IPS-20b (cell line): ENCODE data around the gene LANCL1.

Source experiments
- H3K27ac ChIP-seq: one replicate; pipeline ENCODE4 v1.5.1; 2013; ENCODE audit warnings: low read length
- H3K27me3 ChIP-seq: 2 replicates; pipeline ENCODE4 v1.6.1; 2013; ENCODE audit warnings: mild to moderate bottlenecking, low read length, inconsistent platforms; ENCODE audit not compliant: insufficient read depth
- H3K36me3 ChIP-seq: 2 replicates; pipeline ENCODE4 v1.6.1; 2013; ENCODE audit warnings: low read depth, mild to moderate bottlenecking, inconsistent platforms, low read length, moderate library complexity; ENCODE audit not compliant: insufficient read depth
- H3K4me1 ChIP-seq: 2 replicates; pipeline ENCODE4 v1.6.1; 2013; ENCODE audit warnings: mild to moderate bottlenecking, control low read depth, inconsistent platforms, low read length, moderate library complexity; ENCODE audit not compliant: insufficient read depth
- H3K4me3 ChIP-seq: 2 replicates; pipeline ENCODE4 v1.5.1; 2013; ENCODE audit warnings: mild to moderate bottlenecking, low read length, inconsistent platforms
- H3K9ac ChIP-seq: 2 replicates; pipeline ENCODE4 v1.6.1; 2013; ENCODE audit warnings: low read depth, mild to moderate bottlenecking, inconsistent platforms, low read length, moderate library complexity
- H3K9me3 ChIP-seq: 2 replicates; pipeline ENCODE4 v1.6.1; 2013; ENCODE audit warnings: mild to moderate bottlenecking, low read depth, low read length, inconsistent platforms; ENCODE audit not compliant: insufficient read depth

LANCL1 gene

GRCh38 chr2:210481601-210482175 lies 5.1 kb upstream of the LANCL1 start:
- Histone ChIP-seq H3K4me3 (no peak overlapping the region), H3K9me3 (peaks cover 5% of the 10 kb centered on the region; the same call in 1 of the 2 replicates), H3K27ac (no peak overlapping the region), H3K4me1 (peaks cover 13% of the 10 kb centered on the region), H3K36me3 (no peaks in the 10 kb centered on the region), H3K9ac (no peak overlapping the region), H3K27me3 (no peaks in the 10 kb centered on the region)

GRCh38 chr2:210480764-210481163 lies 4.2 kb upstream of the LANCL1 start:
- Histone ChIP-seq H3K36me3 (no peaks in the 10 kb centered on the region), H3K4me1 (peaks cover 13% of the 10 kb centered on the region), H3K4me3 (no peak overlapping the region), H3K9me3 (peaks cover 5% of the 10 kb centered on the region; the same call in 1 of the 2 replicates), H3K9ac (no peak overlapping the region), H3K27ac (no peak overlapping the region), H3K27me3 (no peaks in the 10 kb centered on the region)

GRCh38 chr2:210480079-210480478 lies 3.5 kb upstream of the LANCL1 start:
- no peaks in the 10 kb centered on the region for H3K27me3 ChIP-seq
- no peak overlapping the region for H3K4me3 ChIP-seq
- H3K27ac ChIP-seq: no peak overlapping the region
- no peaks in the 10 kb centered on the region for H3K36me3 ChIP-seq
- peaks cover 17% of the 10 kb centered on the region for H3K4me1 ChIP-seq
- peaks cover 5% of the 10 kb centered on the region; the same call in 1 of the 2 replicates for H3K9me3 ChIP-seq
- H3K9ac ChIP-seq: no peak overlapping the region

- Histone ChIP-seq H3K4me1 (peaks cover 17% of the 10 kb centered on the region), H3K4me3 (no peak overlapping the region), H3K36me3 (peaks cover 6% of the 10 kb centered on the region; the same call in 1 of the 2 replicates), H3K9me3 (no peaks in the 10 kb centered on the region), H3K27ac (no peak overlapping the region), H3K9ac (no peak overlapping the region), H3K27me3 (no peaks in the 10 kb centered on the region)
Observed at GRCh38 chr2:210478661-210479060, 2.1 kb upstream of the LANCL1 start.

GRCh38 chr2:210477496-210477895 lies 937 bp upstream of the LANCL1 start:
- H3K9ac ChIP-seq: peak overlapping the region; percentile 63; the same call in 1 of the 2 replicates
- H3K27ac ChIP-seq: no peak overlapping the region

GRCh38 chr2:210475706-210476105 lies 853 bp downstream of the LANCL1 start:
- H3K9me3 ChIP-seq: no peaks in the 10 kb centered on the region
- H3K4me3 ChIP-seq: peak overlapping the region; percentile 89
- no peak overlapping the region for H3K27ac ChIP-seq
- peaks cover 24% of the 10 kb centered on the region for H3K36me3 ChIP-seq
- H3K9ac ChIP-seq: peak overlapping the region; percentile 89; the same call in 1 of the 2 replicates
- H3K27me3 ChIP-seq: no peaks in the 10 kb centered on the region
- H3K4me1 ChIP-seq: peaks cover 9% of the 10 kb centered on the region

More at GRCh38 chr2:210477496-210477895, 937 bp upstream of the LANCL1 start:
- Histone ChIP-seq H3K9me3 (no peaks in the 10 kb centered on the region), H3K4me3 (peak overlapping the region; percentile 89), H3K4me1 (peaks cover 17% of the 10 kb centered on the region), H3K36me3 (peaks cover 11% of the 10 kb centered on the region), H3K27me3 (no peaks in the 10 kb centered on the region)

GRCh38 chr2:210474776-210475175 lies 1.8 kb downstream of the LANCL1 start:
- Histone ChIP-seq H3K27ac (no peak overlapping the region), H3K9ac (no peak overlapping the region), H3K36me3 (peaks cover 34% of the 10 kb centered on the region), H3K4me3 (no peak overlapping the region), H3K27me3 (no peaks in the 10 kb centered on the region), H3K4me1 (peaks cover 9% of the 10 kb centered on the region), H3K9me3 (no peaks in the 10 kb centered on the region)

GRCh38 chr2:210461401-210461800 lies 15.2 kb downstream of the LANCL1 start:
- Histone ChIP-seq H3K4me3 (no peak overlapping the region), H3K9ac (no peak overlapping the region), H3K36me3 (peaks cover 47% of the 10 kb centered on the region), H3K27me3 (no peaks in the 10 kb centered on the region), H3K27ac (no peak overlapping the region), H3K4me1 (no peaks in the 10 kb centered on the region), H3K9me3 (no peaks in the 10 kb centered on the region)

GRCh38 chr2:210460322-210461227 lies 16.0 kb downstream of the LANCL1 start:
- peaks cover 46% of the 10 kb centered on the region for H3K36me3 ChIP-seq
- no peak overlapping the region for H3K9ac ChIP-seq
- H3K4me1 ChIP-seq: no peaks in the 10 kb centered on the region
- no peak overlapping the region for H3K4me3 ChIP-seq
- no peaks in the 10 kb centered on the region for H3K9me3 ChIP-seq
- no peak overlapping the region for H3K27ac ChIP-seq
- no peaks in the 10 kb centered on the region for H3K27me3 ChIP-seq

- H3K4me3 ChIP-seq: no peak overlapping the region
- H3K4me1 ChIP-seq: no peaks in the 10 kb centered on the region
- H3K9me3 ChIP-seq: no peaks in the 10 kb centered on the region
- peaks cover 45% of the 10 kb centered on the region for H3K36me3 ChIP-seq
- no peaks in the 10 kb centered on the region for H3K27me3 ChIP-seq
- no peak overlapping the region for H3K9ac ChIP-seq
- H3K27ac ChIP-seq: no peak overlapping the region
Observed at GRCh38 chr2:210459880-210460279, 16.7 kb downstream of the LANCL1 start.

- no peaks in the 10 kb centered on the region for H3K9me3 ChIP-seq
- H3K36me3 ChIP-seq: peaks cover 49% of the 10 kb centered on the region
- H3K27ac ChIP-seq: no peak overlapping the region
- H3K4me3 ChIP-seq: no peak overlapping the region
- H3K27me3 ChIP-seq: no peaks in the 10 kb centered on the region
- H3K4me1 ChIP-seq: no peaks in the 10 kb centered on the region
- H3K9ac ChIP-seq: no peak overlapping the region
Observed at GRCh38 chr2:210459407-210459806, 17.2 kb downstream of the LANCL1 start.

- H3K9ac ChIP-seq: no peak overlapping the region
- H3K27ac ChIP-seq: no peak overlapping the region
- no peaks in the 10 kb centered on the region for H3K4me1 ChIP-seq
- H3K9me3 ChIP-seq: no peaks in the 10 kb centered on the region
- no peak overlapping the region for H3K4me3 ChIP-seq
- peaks cover 52% of the 10 kb centered on the region for H3K36me3 ChIP-seq
- H3K27me3 ChIP-seq: no peaks in the 10 kb centered on the region
Observed at GRCh38 chr2:210458395-210458794, 18.2 kb downstream of the LANCL1 start.
